HFFc6 (cell line): ENCODE data around the gene THADA. TPM values are rescaled to one million over a fixed set of nuclear protein-coding genes. Genes with fewer than 3 reads are reported as not detected.

Source experiments
- DNase-seq: peaks from one replicate; pipeline ENCODE4 v3.0.0-alpha.2; 2018
- H3K27ac Mint-ChIP-seq: 2 replicates; pipeline ENCODE4 v1.8.0; 2020; ENCODE audit warnings: mild to moderate bottlenecking, mixed read lengths
- H3K27me3 Mint-ChIP-seq: 2 replicates; pipeline ENCODE4 v1.8.0; 2021; ENCODE audit warnings: mild to moderate bottlenecking, moderate library complexity, mixed read lengths; ENCODE audit not compliant: insufficient read depth
- H3K36me3 Mint-ChIP-seq: 2 replicates; pipeline ENCODE4 v1.8.0; 2021; ENCODE audit warnings: low read depth, mixed read lengths
- H3K4me1 Mint-ChIP-seq: 2 replicates; pipeline ENCODE4 v1.8.0; 2020; ENCODE audit warnings: low read depth, mixed read lengths
- H3K4me3 Mint-ChIP-seq: 2 replicates; pipeline ENCODE4 v1.8.0; 2020; ENCODE audit warnings: mild to moderate bottlenecking, moderate library complexity, mixed read lengths
- H3K9me3 Mint-ChIP-seq: 2 replicates; pipeline ENCODE4 v1.8.0; 2020; ENCODE audit warnings: mild to moderate bottlenecking, mixed read lengths
- CTCF ChIP-seq: fragments of 200-600 bp; sonication (generic); IDR thresholded peaks from 2 replicates; pipeline ENCODE4 v1.5.0; 2021; ENCODE audit warnings: antibody characterized with exemption, mild to moderate bottlenecking
- total RNA-seq, 6 experiments: library from RNA; stranded (reverse); fragmentation: NEBNext Ultra II Directional; extraction: Animal tissue kit (Norgen Biotek cat#: 25700); gene quantifications; 2 replicates in 1 of 6; 3 replicates in 5 of 6; pipeline ENCODE4 v1.2.3, GENCODE V29; 2021

The THADA gene
- total RNA-seq, 6 experiments from 2014 or later = 14.3 to 20.5 (median 17.3) TPM

DNA sequence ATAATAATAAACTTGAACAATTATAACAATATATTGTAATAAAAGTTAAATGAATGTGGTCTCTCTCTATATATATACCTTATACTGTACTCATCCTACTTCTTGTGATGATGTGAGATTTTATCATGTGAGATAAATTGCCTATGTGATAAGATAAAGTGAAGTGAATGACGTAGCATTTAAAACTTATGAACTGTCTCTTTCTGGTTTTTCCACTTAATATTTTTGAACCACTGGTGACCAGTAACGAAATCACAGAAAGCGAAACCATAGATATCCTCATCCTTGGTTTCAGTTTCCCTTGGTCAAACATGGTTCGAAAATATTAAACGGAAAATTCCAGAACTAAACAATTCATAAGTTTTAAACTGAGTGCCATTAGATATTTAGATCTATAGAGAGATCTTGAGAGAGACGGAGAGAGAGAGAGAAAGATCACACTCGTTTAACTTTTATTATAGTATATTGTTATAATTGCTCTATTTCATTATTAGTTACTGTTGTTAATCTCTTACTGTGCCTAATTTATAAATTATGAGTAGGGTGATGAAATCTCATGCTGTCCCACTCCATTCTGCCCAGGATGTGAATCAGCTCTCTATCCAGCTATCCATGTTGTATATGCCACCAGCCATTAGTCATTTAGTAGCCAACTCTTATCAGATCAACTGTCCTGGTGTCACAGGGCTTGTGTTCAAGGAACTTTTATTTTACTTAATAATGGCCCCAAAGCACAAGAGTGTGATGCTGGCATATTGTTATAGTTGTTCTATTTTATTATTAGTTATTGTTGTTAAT is 156.8 kb downstream of the THADA start:
- Mint-ChIP-seq H3K4me3 (no peak overlapping the region), H3K27ac (no peak overlapping the region), H3K4me1 (peaks cover 15% of the 10 kb centered on the region)

DNA sequence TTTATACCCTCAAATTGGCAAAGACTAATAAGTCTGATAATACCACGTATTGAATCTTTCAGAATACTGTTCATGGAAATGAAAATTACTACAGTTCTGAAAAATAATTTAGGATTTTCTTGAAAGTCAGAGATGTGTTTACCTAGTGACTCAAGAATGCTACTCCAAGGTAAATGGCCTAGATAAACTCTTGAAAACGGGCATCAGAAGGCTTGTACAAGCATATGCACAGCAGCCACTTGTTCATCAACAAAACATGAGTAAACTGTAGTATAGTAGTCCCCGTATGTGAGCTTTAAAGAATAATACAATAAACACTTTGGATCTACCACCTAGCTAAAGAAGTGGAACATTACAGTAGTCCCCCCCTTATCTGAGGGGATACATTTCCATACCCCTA is 157.5 kb downstream of the THADA start:
- H3K4me3 Mint-ChIP-seq = no peak overlapping the region
- peaks cover 15% of the 10 kb centered on the region for H3K4me1 Mint-ChIP-seq
- TF ChIP-seq CTCF = no peak
- H3K36me3 Mint-ChIP-seq = peaks cover 20% of the 10 kb centered on the region
- DNase-seq = no peak
- no peak overlapping the region for H3K27ac Mint-ChIP-seq
- no peaks in the 10 kb centered on the region for H3K9me3 Mint-ChIP-seq
- H3K27me3 Mint-ChIP-seq = no peaks in the 10 kb centered on the region

More for the DNA sequence above, 156.8 kb downstream of the THADA start:
- Mint-ChIP-seq H3K27me3 (no peaks in the 10 kb centered on the region), H3K36me3 (peaks cover 16% of the 10 kb centered on the region), H3K9me3 (no peaks in the 10 kb centered on the region)
- peak; percentile 57 for DNase-seq
- no peak for TF ChIP-seq CTCF

DNA sequence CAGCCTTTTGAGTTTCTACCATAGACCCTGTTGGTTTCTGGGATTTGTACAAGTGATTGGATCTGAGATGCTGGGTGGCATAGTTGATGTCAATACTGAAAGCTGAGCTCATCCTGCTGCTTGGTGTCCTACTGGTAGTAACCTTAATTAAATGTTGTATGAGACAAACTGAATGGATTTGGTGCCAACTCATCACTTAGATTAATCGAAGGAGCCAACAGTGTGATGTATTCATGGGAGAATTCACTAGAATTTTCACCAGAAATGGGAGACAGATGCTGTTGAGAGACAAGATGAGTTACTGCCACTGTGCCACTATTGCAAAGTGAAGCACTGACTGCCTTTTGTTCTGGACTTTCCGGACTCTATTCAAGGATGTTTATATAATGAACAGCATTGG is 158.5 kb downstream of the THADA start:
- Mint-ChIP-seq H3K27me3 (no peaks in the 10 kb centered on the region), H3K4me3 (no peak overlapping the region), H3K27ac (no peak overlapping the region), H3K4me1 (peaks cover 15% of the 10 kb centered on the region), H3K36me3 (peaks cover 20% of the 10 kb centered on the region), H3K9me3 (no peaks in the 10 kb centered on the region)
- no peak for TF ChIP-seq CTCF
- DNase-seq = no peak

DNA sequence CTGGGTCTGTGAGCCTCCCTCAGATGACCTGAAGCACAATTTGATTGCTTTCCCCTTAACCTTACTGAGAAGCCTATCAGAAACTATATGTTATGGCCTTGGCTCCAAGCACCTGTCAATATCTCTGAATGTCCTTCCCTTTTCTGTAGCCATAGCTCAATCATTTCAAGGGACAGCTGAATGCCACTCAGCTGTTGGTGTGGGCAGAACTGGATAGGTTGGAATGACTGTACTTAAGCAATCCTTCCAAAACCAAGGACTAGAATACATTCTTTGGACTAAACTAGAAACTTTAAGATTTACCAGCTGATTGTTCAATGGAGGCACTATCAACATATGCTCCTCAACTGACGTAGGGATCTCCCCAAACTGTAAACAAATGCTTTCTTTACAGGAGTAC is 159.4 kb downstream of the THADA start:
- no peak for TF ChIP-seq CTCF
- H3K27me3 Mint-ChIP-seq = no peaks in the 10 kb centered on the region
- no peak for DNase-seq
- H3K4me1 Mint-ChIP-seq = peaks cover 15% of the 10 kb centered on the region
- peaks cover 20% of the 10 kb centered on the region for H3K36me3 Mint-ChIP-seq
- no peak overlapping the region for H3K4me3 Mint-ChIP-seq
- H3K27ac Mint-ChIP-seq = no peak overlapping the region
- H3K9me3 Mint-ChIP-seq = no peaks in the 10 kb centered on the region

DNA sequence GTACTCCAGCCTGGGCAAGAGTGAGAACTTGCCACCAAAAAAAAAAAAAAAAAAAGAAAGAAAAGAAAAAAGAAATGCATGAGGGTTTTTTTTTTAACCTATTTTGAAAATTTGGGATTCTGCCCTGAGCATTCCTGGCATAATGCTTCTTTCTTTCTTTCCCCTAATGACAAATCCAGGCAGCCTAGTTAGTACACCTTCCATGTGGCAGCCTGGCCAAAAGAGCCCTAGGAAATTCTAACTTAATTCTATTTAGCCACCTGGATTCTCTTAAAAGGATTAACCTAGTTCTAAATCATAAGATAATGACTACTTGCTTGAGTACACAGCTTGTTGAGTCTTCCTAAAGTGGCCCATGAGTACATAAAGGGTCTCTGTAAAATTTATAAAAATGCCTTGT is 160.1 kb downstream of the THADA start:
- Mint-ChIP-seq H3K4me1 (peaks cover 15% of the 10 kb centered on the region), H3K9me3 (no peaks in the 10 kb centered on the region), H3K27me3 (no peaks in the 10 kb centered on the region), H3K4me3 (no peak overlapping the region), H3K36me3 (peaks cover 20% of the 10 kb centered on the region), H3K27ac (no peak overlapping the region)
- no peak for DNase-seq
- TF ChIP-seq CTCF = no peak
